ENCODE data around the gene GABBR2.
A peak's percentile ranks its signal among the peaks of the same experiment; 100 is the strongest.

The GABBR2 gene

GRCh38 chr9:98536542-98537173 lies 172.1 kb downstream of the GABBR2 start:
- H3K27ac ChIP-seq = no peak overlapping the region
- DNase-seq = no peak
- H3K27me3 ChIP-seq (replicated peaks) = no peaks in the 10 kb centered on the region
- TF ChIP-seq CTCF (IDR thresholded peaks at IDR 0.05; ENCODE audit: low read depth, low read length, missing control alignments) = peak; percentile 56
- H3K4me3 ChIP-seq (ENCODE audit: low read depth, low read length) = no peak overlapping the region
- in situ Hi-C loops (cut with HindIII; ENCODE audit: low pct_ligation_motif_present, low sequenced_read_pairs) = no loop called here
- H3K36me3 ChIP-seq (replicated peaks) = no peaks in the 10 kb centered on the region

- no peaks in the 10 kb centered on the region for H3K27me3 ChIP-seq (replicated peaks)
- in situ Hi-C loops (cut with HindIII; ENCODE audit: low pct_ligation_motif_present, low sequenced_read_pairs) = no loop called here
- no peak for TF ChIP-seq CTCF (IDR thresholded peaks at IDR 0.05; ENCODE audit: low read depth, low read length, missing control alignments)
- H3K4me3 ChIP-seq (ENCODE audit: low read depth, low read length) = no peak overlapping the region
- H3K36me3 ChIP-seq (replicated peaks) = no peaks in the 10 kb centered on the region
- H3K27ac ChIP-seq = no peak overlapping the region
- no peak for DNase-seq
These were observed 174.9 kb downstream of the GABBR2 start for GRCh38 chr9:98533866-98534265.

- no peak for TF ChIP-seq CTCF (IDR thresholded peaks at IDR 0.05; ENCODE audit: low read depth, low read length, missing control alignments)
- Histone ChIP-seq H3K4me3 (ENCODE audit: low read depth, low read length) (no peak overlapping the region), H3K27me3 (replicated peaks) (no peaks in the 10 kb centered on the region), H3K36me3 (replicated peaks) (no peaks in the 10 kb centered on the region), H3K27ac (no peak overlapping the region)
- in situ Hi-C loops (cut with HindIII; ENCODE audit: low pct_ligation_motif_present, low sequenced_read_pairs) = no loop called here
- no peak for DNase-seq
These were observed 175.6 kb downstream of the GABBR2 start for GRCh38 chr9:98533132-98533531.

- DNase-seq = no peak
- H3K4me3 ChIP-seq (ENCODE audit: low read depth, low read length) = no peak overlapping the region
- H3K27me3 ChIP-seq (replicated peaks) = no peaks in the 10 kb centered on the region
- no peak overlapping the region for H3K27ac ChIP-seq
- H3K36me3 ChIP-seq (replicated peaks) = no peaks in the 10 kb centered on the region
- in situ Hi-C loops (cut with HindIII; ENCODE audit: low pct_ligation_motif_present, low sequenced_read_pairs) = no loop called here
- TF ChIP-seq CTCF (IDR thresholded peaks at IDR 0.05; ENCODE audit: low read depth, low read length, missing control alignments) = no peak
These were observed 176.2 kb downstream of the GABBR2 start for GRCh38 chr9:98532574-98532973.

- no peak for TF ChIP-seq CTCF (IDR thresholded peaks at IDR 0.05; ENCODE audit: low read depth, low read length, missing control alignments)
- Histone ChIP-seq H3K4me3 (ENCODE audit: low read depth, low read length) (no peak overlapping the region), H3K27me3 (replicated peaks) (no peaks in the 10 kb centered on the region), H3K27ac (no peak overlapping the region), H3K36me3 (replicated peaks) (no peaks in the 10 kb centered on the region)
- DNase-seq = no peak
- in situ Hi-C loops (cut with HindIII; ENCODE audit: low pct_ligation_motif_present, low sequenced_read_pairs) = no loop called here
These were observed 176.6 kb downstream of the GABBR2 start for GRCh38 chr9:98532147-98532546.

- Histone ChIP-seq H3K27me3 (replicated peaks) (no peaks in the 10 kb centered on the region), H3K36me3 (replicated peaks) (no peaks in the 10 kb centered on the region), H3K27ac (no peak overlapping the region), H3K4me3 (ENCODE audit: low read depth, low read length) (no peak overlapping the region)
- no peak for TF ChIP-seq CTCF (IDR thresholded peaks at IDR 0.05; ENCODE audit: low read depth, low read length, missing control alignments)
- in situ Hi-C loops (cut with HindIII; ENCODE audit: low pct_ligation_motif_present, low sequenced_read_pairs) = no loop called here
- no peak for DNase-seq
These were observed 177.8 kb downstream of the GABBR2 start for GRCh38 chr9:98530806-98531386.

Data from brain microvascular endothelial cell (primary cell).